Kidney (tissue), 14 donors: ENCODE measurements around the gene UGT1A1. TPM values are rescaled to one million over a fixed set of nuclear protein-coding genes. Genes with fewer than 3 reads are reported as not detected.
A peak's percentile ranks its signal among the peaks of the same experiment; 100 is the strongest.

Experiments
- DNase-seq, 5 donors: peaks; one replicate each; pipeline ENCODE4 v3.0.0-alpha.2; 2013 to 2020
- FAIRE-seq: peaks from 2 replicates; lab custom pipeline; 2012; peaks lifted over from hg19 to GRCh38; lab: Jason Lieb, UNC
- H3K27ac ChIP-seq, 2 donors: one replicate each; pipeline ENCODE4 v1.7.0; 2013; ENCODE audit warnings: low read depth in 2 of 2, low read length in 2 of 2, inconsistent platforms in 1 of 2
- H3K27me3 ChIP-seq: one replicate; pipeline ENCODE4 v1.7.1; 2013; ENCODE audit warnings: low read length, inconsistent platforms; ENCODE audit not compliant: control insufficient read depth, insufficient read depth
- H3K36me3 ChIP-seq, 3 donors: one replicate each; pipeline versions ENCODE4 v1.7.0 to v1.7.1; 2013; ENCODE audit warnings: low read length in 3 of 3, control low read depth in 1 of 3, inconsistent platforms in 1 of 3; ENCODE audit not compliant: insufficient read depth in 3 of 3, control insufficient read depth in 2 of 3
- H3K4me1 ChIP-seq, 3 donors: one replicate each; pipeline versions ENCODE4 v1.7.0 to v1.7.1; 2013; ENCODE audit warnings: low read length in 3 of 3, inconsistent platforms in 1 of 3, low read depth in 1 of 3; ENCODE audit not compliant: control insufficient read depth in 2 of 3, insufficient read depth in 2 of 3
- H3K4me3 ChIP-seq, 3 donors: one replicate each; pipeline versions ENCODE4 v1.7.0 to v1.8.1; 2013; ENCODE audit warnings: low read length in 3 of 3, control low read depth in 1 of 3, inconsistent platforms in 1 of 3
- H3K9ac ChIP-seq, 3 donors: one replicate each; pipeline versions ENCODE4 v1.7.0 to v1.7.1; 2013; ENCODE audit warnings: low read length in 3 of 3, control low read depth in 1 of 3, inconsistent platforms in 1 of 3
- H3K9me3 ChIP-seq, 3 donors: one replicate each; pipeline versions ENCODE4 v1.7.0 to v1.7.1; 2013; ENCODE audit warnings: low read length in 3 of 3, control low read depth in 1 of 3, inconsistent platforms in 1 of 3; ENCODE audit not compliant: control insufficient read depth in 2 of 3, insufficient read depth in 1 of 3
- CTCF ChIP-seq: IDR thresholded peaks from 3 replicates; pipeline ENCODE4 v1.5.1; 2012; ENCODE audit warnings: mild to moderate bottlenecking, moderate library complexity, borderline replicate concordance; ENCODE audit not compliant: insufficient read depth; ENCODE audit errors: extremely low read depth
- intact Hi-C: fragments of 100-400 bp; cut with DNase I; formaldehyde crosslinking; loops from one replicate; pipeline ENCODE4 v1.11.1; 2022
- polyA plus RNA-seq: library from polyadenylated mRNA; stranded (reverse); fragments of 350-450 nt; fragmentation: Illumina TruSeq; extraction: RNeasy Lipid Tissue Mini Kit (QIAGEN cat#74804); gene quantifications from one replicate; pipeline ENCODE4 v1.2.3, GENCODE V29; 2014; ENCODE audit warnings: low read depth, low replicate concordance; ENCODE audit not compliant: insufficient read depth
- total RNA-seq: library from RNA; stranded (reverse); fragmentation: NEBNext Ultra II Directional; extraction: Animal tissue kit (Norgen Biotek cat#: 25700); gene quantifications from one replicate; pipeline ENCODE4 v1.2.1, GENCODE V29; 2021
- donor health status: control.
- donor health status: control.
- donor health status: control.
- donor health status: control.
- donor health status: control.
- donor health status: DM: yes; HTN: yes; CAD: no.
- donor health status: Normal renal cell carcinoma (clear cell type).

Gene UGT1A1
- total and polyA plus RNA-seq, 2 donors from 2014 or later: 1.4 to 3.6 TPM

DNA sequence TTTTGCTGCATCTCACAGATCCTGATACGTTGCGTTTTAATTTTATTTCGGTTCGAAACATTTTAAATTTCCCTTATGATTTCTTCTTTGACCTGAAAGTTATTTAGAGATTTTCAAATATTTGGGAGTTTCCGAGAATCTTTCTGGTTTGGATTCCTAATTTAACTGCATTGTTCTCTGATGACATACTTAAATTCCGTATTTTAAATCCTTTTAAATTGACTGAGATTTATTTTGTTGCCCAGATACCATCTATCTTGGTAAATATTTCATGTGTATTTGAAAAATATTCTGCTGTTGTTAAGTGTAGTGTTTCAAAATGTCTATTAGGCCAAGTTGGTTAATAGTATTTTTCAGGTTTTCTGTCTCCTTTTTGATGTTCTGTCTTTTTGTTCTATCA lies 55.8 kb downstream of the UGT1A1 start:
- Histone ChIP-seq H3K9me3 (no peaks in the 10 kb centered on the region), H3K4me1 (no peaks in the 10 kb centered on the region), H3K27me3 (no peaks in the 10 kb centered on the region), H3K4me3 (no peak overlapping the region), H3K9ac (no peak overlapping the region), H3K27ac (no peak overlapping the region), H3K36me3 (no peaks in the 10 kb centered on the region)
- no peak for FAIRE-seq
- TF ChIP-seq CTCF: no peak
- intact Hi-C loops: no loop called here
- no peak for DNase-seq

DNA sequence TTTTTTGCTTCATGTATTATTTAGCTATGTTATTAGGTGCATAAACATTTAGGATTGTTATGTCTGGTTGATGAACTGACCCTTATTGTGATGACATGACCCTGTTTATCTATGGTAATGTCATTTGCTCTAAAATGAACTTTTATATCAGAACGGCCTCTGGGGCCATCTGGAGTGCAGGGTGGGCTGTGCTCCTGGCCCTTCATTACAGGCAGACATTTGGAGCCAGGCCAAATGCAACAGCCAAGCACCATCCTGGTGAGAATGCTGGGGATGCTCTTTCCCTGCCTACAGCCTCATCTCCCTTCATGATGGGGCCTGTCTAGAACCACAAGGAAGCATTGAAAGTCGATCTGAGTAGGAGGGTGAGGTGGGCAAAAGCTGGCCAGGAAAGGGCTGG lies 56.3 kb downstream of the UGT1A1 start:
- H3K9me3 ChIP-seq: no peaks in the 10 kb centered on the region
- no peaks in the 10 kb centered on the region for H3K36me3 ChIP-seq
- no peaks in the 10 kb centered on the region for H3K27me3 ChIP-seq
- no peak overlapping the region for H3K27ac ChIP-seq
- H3K4me3 ChIP-seq: no peak overlapping the region
- FAIRE-seq (no peak), DNase-seq (peak in 1 of 5 donors; percentile 13)
- no peak overlapping the region for H3K9ac ChIP-seq
- intact Hi-C loops: no loop called here
- no peaks in the 10 kb centered on the region for H3K4me1 ChIP-seq
- no peak for TF ChIP-seq CTCF

GRCh38 chr2:233816771-233817170 lies 56.7 kb downstream of the UGT1A1 start:
- Histone ChIP-seq H3K4me1 (no peaks in the 10 kb centered on the region), H3K4me3 (no peak overlapping the region), H3K9me3 (no peaks in the 10 kb centered on the region), H3K9ac (no peak overlapping the region), H3K27ac (no peak overlapping the region), H3K36me3 (no peaks in the 10 kb centered on the region), H3K27me3 (no peaks in the 10 kb centered on the region)
- peak in 2 of 5 donors; percentile 23 to 40 for DNase-seq
- no peak for TF ChIP-seq CTCF
- FAIRE-seq: no peak
- intact Hi-C loops: no loop called here

GRCh38 chr2:233817361-233817911 lies 57.4 kb downstream of the UGT1A1 start:
- no peak for TF ChIP-seq CTCF
- H3K27ac ChIP-seq: no peak overlapping the region
- H3K4me3 ChIP-seq: no peak overlapping the region
- intact Hi-C loops: no loop called here
- H3K4me1 ChIP-seq: no peaks in the 10 kb centered on the region
- no peak overlapping the region for H3K9ac ChIP-seq
- DNase-seq (peak in 2 of 5 donors; percentile 20 to 43), FAIRE-seq (no peak)
- H3K9me3 ChIP-seq: no peaks in the 10 kb centered on the region
- no peaks in the 10 kb centered on the region for H3K27me3 ChIP-seq
- no peaks in the 10 kb centered on the region for H3K36me3 ChIP-seq
